Embryonic facial prominence (tissue), 1 donor: ENCODE results near the gene HELB.

ENCODE experiments used
- DNase-seq: peaks from one replicate; pipeline ENCODE4 v3.0.0-alpha.2; 2016; ENCODE audit errors: extremely low spot score

The HELB gene

GRCh38 chr12:66361703-66362102 is 59.4 kb downstream of the HELB start:
- DNase-seq, result no peak

- DNase-seq, result no peak
Measured at GRCh38 chr12:66365718-66366490, 63.6 kb downstream of the HELB start.

DNA sequence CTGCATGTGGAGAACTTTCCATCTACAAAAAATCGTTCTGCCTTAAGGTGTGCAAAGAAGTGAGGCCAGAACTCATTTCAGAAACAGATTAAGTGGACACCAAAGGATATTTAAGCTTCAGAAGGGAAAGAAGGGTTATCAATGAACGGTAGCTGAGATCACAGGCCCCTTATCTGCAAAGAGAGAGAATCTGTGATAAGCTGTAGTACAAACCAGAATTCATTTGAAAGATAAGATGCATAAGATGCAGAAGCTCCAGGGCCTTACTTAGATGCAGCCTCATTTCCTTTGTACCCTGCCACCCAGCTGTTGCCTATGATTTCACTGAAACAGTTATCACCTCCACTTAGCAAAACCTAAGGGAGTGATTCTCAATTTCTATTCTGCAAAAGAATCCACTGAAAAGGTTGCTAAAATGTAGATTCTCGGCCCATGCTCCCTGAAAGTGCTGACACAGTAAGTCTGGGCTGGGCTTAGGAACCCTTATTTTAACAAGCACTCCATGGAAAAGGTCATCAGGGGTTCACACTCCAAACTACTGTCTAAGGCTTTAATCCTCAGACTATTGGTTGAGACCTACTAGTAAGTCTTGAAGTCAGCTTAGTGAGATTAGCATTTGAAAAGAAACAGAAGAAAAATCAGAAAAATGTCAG is 64.8 kb downstream of the HELB start:
- no peak for DNase-seq

GRCh38 chr12:66371982-66372381 is 69.7 kb downstream of the HELB start:
- no peak for DNase-seq

GRCh38 chr12:66375560-66375959 is 73.3 kb downstream of the HELB start:
- DNase-seq, result no peak

- no peak for DNase-seq
Measured at GRCh38 chr12:66379616-66380015, 77.3 kb downstream of the HELB start.

DNA sequence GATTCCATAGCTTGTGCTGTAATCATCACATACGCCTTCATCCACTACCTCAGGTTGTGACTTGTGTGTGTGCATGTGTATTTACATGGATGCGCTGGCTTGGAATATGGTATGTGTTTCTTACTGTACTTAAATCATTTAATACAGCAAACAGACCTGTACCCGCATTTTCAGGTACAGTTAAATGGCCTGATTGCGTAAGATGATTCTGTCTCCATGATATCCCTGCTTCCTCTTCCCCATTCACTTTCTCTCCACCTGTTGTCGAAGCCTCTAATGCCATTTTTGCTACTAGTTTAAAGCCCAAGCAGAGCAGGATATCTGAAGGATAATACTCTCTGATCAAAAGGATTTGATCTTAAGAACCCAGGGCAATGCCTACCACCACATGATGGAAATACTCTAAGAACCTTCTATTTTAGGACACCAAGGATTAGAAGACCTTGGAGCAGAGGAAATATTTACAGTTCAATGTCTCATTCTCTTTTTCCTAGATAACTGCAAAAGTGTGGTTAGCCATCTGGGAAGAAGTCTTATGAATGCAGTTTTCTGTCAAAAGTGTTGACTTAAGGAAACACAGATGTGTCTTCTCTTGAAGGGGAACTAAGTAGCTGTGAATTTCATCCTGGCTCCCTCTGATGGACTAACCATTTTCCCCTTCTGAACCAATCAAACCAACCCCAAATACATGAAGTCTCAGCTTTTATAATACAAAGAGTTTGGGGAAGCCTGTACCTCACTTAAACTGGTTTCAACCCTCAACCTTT is 78.7 kb downstream of the HELB start:
- DNase-seq, result no peak

GRCh38 chr12:66387117-66387516 is 84.8 kb downstream of the HELB start:
- DNase-seq, result no peak
